Left cardiac atrium (tissue), 4 donors: ENCODE data around the gene ACTL7B. TPM values are rescaled to one million over a fixed set of nuclear protein-coding genes. Genes with fewer than 3 reads are reported as not detected.
"Not testable (repeated sequence)": the region's sequence is repeated elsewhere in the genome, so short reads cannot be mapped to it uniquely, and the experiment has no call there.

Experiments used
- ATAC-seq, 2 donors: fragments of 200-7000 bp; cut with Tn5 transposase; one replicate each; pipeline ENCODE4 v1.9.1; 2020; ENCODE audit warnings: mild to moderate bottlenecking in 2 of 2, moderate library complexity in 2 of 2
- DNase-seq: peaks from one replicate; pipeline ENCODE4 v3.0.0-alpha.2; 2020
- intact Hi-C, 2 donors: fragments of 100-400 bp; cut with DNase I; formaldehyde crosslinking; loops; one replicate each; pipeline versions ENCODE4 v1.14.1 to v1.15.1; 2022 to 2023
- total RNA-seq, 2 donors: library from RNA; stranded (reverse); fragmentation: NEBNext Ultra II Directional; extraction: Animal tissue kit (Norgen Biotek cat#: 25700); gene quantifications; one replicate each; pipeline ENCODE4 v1.2.1, GENCODE V29; 2021
- donor health status: DM: no; HTN: yes; CAD: no.
- donor health status: DM: no; HTN: yes; CAD: no; lungs with severe emphysema.
- donor health status: DM: yes; HTN: yes; CAD: no.
- donor health status: Dilated cardiomyopathy.

Gene ACTL7B
- total RNA-seq, 2 donors from 2014 or later, result not detected

DNA sequence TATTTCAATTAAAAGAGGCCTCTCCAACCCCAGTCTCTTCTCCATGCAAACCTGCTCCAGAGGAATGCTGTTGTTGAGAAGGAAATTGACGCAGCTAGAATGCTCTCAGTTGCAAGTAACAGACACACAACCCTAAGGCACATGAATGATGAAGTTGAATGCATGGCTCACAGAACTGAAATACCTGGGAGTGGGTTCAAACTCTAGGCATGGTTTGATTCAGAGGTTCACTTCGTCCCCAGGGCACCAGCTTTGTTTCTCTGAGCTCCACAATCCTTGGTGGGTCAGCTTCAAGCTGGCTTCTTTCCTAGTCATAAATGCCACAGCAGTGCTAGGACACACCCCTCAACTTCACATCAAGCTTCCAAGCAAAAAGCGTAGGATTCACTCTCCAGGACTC is 4.6 kb downstream of the ACTL7B start:
- DNase-seq, result no peak
- intact Hi-C loops, result no loop called here
- ATAC-seq, result no peak

GRCh38 chr9:108850293-108850897 is 5.4 kb downstream of the ACTL7B start:
- intact Hi-C loops, result no loop called here
- DNase-seq, result no peak
- ATAC-seq, result no peak

DNA sequence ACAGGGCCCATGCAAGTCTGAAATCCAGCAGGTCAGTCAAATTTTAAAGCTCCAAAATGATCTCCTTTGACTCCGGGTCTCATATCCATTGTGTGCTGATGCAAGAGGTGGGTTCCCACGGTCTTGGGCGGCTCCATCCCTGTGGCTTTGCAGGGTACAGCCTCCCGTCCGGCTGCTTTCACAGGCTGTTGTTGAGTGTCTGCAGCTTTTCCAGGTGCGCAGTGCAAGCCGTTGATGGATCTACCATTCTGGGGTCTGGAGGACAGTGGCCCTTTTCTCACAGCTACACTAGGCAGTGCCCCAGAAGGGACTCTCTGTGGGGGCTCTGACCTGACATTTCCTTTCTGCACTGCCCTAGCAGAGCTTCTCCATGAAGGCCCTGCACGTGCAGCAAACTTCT is 7.5 kb downstream of the ACTL7B start:
- DNase-seq, intact Hi-C loops, ATAC-seq: not testable (repeated sequence)

DNA sequence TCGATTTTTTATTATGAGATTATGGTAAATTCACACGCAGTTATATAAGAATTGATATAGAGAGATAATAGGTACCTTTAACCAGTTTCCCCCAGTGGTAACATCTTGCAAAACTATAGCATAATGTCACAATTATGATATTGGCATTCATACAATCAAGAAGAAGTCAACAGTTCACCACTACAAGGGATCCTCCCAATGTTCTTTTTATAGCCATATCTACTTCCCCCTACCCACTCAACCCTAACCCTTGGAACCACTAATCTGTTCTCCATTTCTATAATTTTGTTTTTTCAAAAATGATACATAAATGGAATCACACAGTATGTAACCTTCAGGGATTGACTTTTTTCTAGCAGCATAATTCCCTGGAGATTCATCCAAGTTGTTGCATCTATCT is 9.8 kb downstream of the ACTL7B start:
- ATAC-seq, result no peak
- intact Hi-C loops, result no loop called here

GRCh38 chr9:108845507-108845906 is 10.3 kb downstream of the ACTL7B start:
- DNase-seq, result no peak
- no peak for ATAC-seq
- intact Hi-C loops, result no loop called here

More for the DNA sequence above, 9.8 kb downstream of the ACTL7B start:
- no peak for DNase-seq

- intact Hi-C loops, result no loop called here
- ATAC-seq, result no peak
- no peak for DNase-seq
These were observed 10.9 kb downstream of the ACTL7B start for GRCh38 chr9:108844856-108845255.

DNA sequence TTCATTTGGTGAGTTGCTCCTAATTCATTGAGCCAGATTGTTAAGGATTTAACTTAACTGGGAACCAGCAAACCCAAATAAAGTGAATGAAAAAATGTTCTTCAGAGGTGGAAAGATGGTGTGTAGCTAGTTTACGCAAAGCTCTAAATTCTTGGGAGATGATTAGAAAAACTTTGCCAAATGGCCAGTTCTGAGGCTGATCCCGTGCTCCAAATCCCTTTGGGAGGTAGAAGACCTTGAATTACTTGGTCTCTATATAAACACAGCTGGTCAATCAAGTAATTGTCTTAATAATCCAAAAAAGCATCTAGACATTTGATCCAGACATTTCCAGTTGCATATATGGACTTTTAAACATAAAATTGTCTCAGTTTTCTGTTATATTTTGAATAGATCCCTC is 11.4 kb downstream of the ACTL7B start:
- DNase-seq (no peak), ATAC-seq (no peak)
- intact Hi-C loops, result no loop called here

GRCh38 chr9:108842610-108843295 is 13.0 kb downstream of the ACTL7B start:
- DNase-seq (no peak), ATAC-seq (no peak)
- intact Hi-C loops, result no loop called here

DNA sequence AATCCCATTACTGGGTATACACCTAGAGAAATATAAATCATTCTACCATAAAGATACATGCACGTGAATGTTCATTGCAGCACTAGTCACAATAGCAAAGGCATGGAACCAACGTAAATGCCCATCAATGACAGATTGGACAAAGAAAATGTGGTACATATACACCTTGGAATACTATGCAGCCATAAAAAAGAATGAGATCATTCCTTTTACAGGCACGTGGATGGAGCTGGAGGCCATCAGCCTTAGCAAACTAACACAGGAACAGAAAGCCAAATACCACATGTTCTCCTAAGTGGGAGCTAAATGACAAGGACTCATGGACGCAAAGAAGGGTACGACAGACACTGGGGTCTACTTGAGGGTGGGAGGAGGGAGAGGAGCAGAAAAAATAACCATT is 16.2 kb downstream of the ACTL7B start:
- ATAC-seq, DNase-seq, intact Hi-C loops: not testable (repeated sequence)

DNA sequence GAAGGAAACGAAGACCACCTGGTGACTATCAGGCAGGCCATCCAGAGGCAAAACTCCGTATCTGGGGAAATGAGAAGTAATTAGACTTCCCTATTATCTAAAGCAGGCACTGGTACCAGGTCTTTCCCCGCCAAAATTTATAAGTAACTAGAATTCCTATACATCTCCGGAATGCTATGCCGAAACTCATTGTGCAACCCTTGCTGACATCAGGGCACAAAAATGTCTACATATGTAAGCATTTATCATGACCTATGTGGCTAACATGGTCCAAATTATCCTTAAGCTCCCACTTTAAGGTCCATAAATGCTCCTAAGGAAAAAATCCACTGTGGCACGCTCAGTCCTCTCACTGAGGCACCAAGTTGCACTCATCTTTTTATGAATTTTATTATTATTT is 17.8 kb downstream of the ACTL7B start:
- intact Hi-C loops, result no loop called here
- DNase-seq (no peak), ATAC-seq (no peak)

DNA sequence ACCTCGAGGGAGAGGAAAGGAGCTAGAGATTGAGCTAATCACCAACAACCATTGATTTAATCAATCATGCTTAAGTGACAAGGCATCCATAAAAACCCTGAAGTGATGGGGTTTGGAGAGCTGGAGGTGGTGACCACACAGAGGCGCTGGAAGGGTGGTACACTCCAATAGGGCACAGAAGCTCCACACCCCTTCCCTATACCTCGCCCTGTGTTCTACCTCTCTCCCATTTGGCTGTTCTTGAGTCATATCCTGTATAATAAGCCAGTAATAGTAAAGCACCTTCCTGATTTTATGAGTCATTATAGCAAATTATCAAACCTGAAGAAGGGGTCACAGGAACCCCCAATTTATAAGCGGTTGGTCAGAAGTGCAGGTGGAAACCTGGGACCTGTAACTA is 18.3 kb downstream of the ACTL7B start:
- DNase-seq (no peak), ATAC-seq (no peak)
- intact Hi-C loops, result no loop called here

GRCh38 chr9:108836781-108837180 is 19.0 kb downstream of the ACTL7B start:
- DNase-seq (no peak), ATAC-seq (no peak)
- intact Hi-C loops, result no loop called here

- intact Hi-C loops, result no loop called here
- ATAC-seq (no peak), DNase-seq (no peak)
These were observed 19.5 kb downstream of the ACTL7B start for GRCh38 chr9:108836319-108836718.

DNA sequence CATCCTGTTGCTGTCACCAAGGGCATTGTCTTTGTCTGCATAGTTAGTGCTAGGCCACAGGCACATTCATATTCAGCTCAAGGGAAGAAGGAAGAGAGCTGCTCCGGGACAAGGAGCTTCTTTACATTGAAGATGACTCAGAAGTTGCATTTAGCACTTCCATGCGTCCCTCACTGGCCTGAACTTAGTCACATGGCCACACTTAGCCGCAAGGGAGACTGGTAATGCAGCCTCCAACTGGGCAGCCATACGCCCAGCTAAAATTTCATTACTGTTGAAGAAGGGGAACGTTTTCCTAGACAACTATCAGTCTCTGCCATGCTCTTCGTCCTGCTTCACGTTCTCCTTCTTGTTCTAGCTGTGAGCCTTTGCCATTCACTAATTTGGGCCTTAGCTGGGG is 20.0 kb downstream of the ACTL7B start:
- DNase-seq, result no peak
- intact Hi-C loops, result no loop called here
- no peak for ATAC-seq

GRCh38 chr9:108834959-108835665 is 20.7 kb downstream of the ACTL7B start:
- ATAC-seq, result no peak
- DNase-seq, result no peak
- intact Hi-C loops, result no loop called here

- DNase-seq (no peak), ATAC-seq (no peak)
- intact Hi-C loops, result no loop called here
These were observed 23.6 kb downstream of the ACTL7B start for GRCh38 chr9:108832179-108832500.

GRCh38 chr9:108831496-108832178 is 24.1 kb downstream of the ACTL7B start:
- intact Hi-C loops, result no loop called here
- ATAC-seq, result no peak
- DNase-seq, result no peak

- intact Hi-C loops, result no loop called here
- DNase-seq (no peak), ATAC-seq (no peak)
These were observed 25.5 kb downstream of the ACTL7B start for GRCh38 chr9:108830272-108830671.

DNA sequence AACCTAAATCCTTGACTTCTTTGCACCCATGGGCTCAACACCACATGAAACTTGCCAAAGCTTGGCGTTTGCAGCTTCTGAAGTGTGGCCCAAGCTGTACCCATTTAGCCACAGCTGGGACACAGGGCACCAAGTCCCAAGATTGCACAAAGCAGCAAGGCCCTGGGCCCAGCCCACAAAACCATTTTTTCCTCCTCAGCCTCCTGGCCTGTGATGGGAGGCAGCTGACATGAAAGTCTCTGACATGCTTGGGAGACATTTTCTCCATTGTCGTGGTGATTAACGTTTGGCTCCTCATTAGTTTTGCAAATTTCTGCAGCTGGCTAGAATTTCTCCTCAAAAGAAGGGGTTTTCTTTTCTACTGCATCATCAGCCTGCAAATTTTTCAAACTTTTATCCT is 32.0 kb downstream of the ACTL7B start:
- intact Hi-C loops, result no loop called here
- no peak for ATAC-seq
- no peak for DNase-seq

- ATAC-seq (no peak), DNase-seq (no peak)
- intact Hi-C loops, result no loop called here
These were observed 39.7 kb downstream of the ACTL7B start for GRCh38 chr9:108816037-108816436.
